Sigmoid colon (tissue), 4 donors: ENCODE results near the gene NPBWR2.

Source experiments
- POLR2AphosphoS5 ChIP-seq, 4 donors: sonication (generic); formaldehyde crosslinking; IDR thresholded peaks; one replicate each; pipeline ENCODE4 v1.6.1; 2017; ENCODE audit warnings: antibody characterized with exemption in 4 of 4
- TF ChIP-seq, protein P1 (sequence below), 4 experiments: fragments of 450-650 bp in 3 of 4; fragments of 200-600 bp in 1 of 4; IDR thresholded peaks; one replicate each; pipeline ENCODE4 v1.5.1; 2016 to 2019; ENCODE audit warnings: antibody characterized with exemption in 4 of 4, mild to moderate bottlenecking in 3 of 4, moderate library complexity in 2 of 4

GRCh38 chr20:64115171-64115911 lies 8.0 kb upstream of the NPBWR2 start:
- TF ChIP-seq POLR2AphosphoS5 (IDR thresholded peaks at IDR 0.05), result no peak
- TF ChIP-seq, protein P1, sequence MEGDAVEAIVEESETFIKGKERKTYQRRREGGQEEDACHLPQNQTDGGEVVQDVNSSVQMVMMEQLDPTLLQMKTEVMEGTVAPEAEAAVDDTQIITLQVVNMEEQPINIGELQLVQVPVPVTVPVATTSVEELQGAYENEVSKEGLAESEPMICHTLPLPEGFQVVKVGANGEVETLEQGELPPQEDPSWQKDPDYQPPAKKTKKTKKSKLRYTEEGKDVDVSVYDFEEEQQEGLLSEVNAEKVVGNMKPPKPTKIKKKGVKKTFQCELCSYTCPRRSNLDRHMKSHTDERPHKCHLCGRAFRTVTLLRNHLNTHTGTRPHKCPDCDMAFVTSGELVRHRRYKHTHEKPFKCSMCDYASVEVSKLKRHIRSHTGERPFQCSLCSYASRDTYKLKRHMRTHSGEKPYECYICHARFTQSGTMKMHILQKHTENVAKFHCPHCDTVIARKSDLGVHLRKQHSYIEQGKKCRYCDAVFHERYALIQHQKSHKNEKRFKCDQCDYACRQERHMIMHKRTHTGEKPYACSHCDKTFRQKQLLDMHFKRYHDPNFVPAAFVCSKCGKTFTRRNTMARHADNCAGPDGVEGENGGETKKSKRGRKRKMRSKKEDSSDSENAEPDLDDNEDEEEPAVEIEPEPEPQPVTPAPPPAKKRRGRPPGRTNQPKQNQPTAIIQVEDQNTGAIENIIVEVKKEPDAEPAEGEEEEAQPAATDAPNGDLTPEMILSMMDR (IDR thresholded peaks at IDR 0.05), result no peak
